ENCODE data around the gene AMH. TPM values are rescaled to one million over a fixed set of nuclear protein-coding genes. Genes with fewer than 3 reads are reported as not detected.
"Not testable (repeated sequence)": the region's sequence is repeated elsewhere in the genome, so short reads cannot be mapped to it uniquely, and the experiment has no call there.

AMH gene
- total RNA-seq, result under 0.01 and 0.29 TPM in 2 replicates

- Histone ChIP-seq H3K4me1 (ENCODE audit: insufficient read depth, low read length) (no peaks in the 10 kb centered on the region), H3K27ac (ENCODE audit: low read depth, low read length) (no peak within 1 kb of the TSS), H3K36me3 (ENCODE audit: insufficient read depth, low read length) (peaks cover 29% of the 10 kb centered on the region), H3K4me2 (ENCODE audit: insufficient read depth, low read length) (no peak within 1 kb of the TSS), H3K27me3 (ENCODE audit: insufficient read depth, low read length) (peaks cover 46% of the 10 kb centered on the region), H2AFZ (ENCODE audit: low read length) (no peak within 1 kb of the TSS), H3K4me3 (ENCODE audit: insufficient read depth, low read length) (no peak within 1 kb of the TSS), H3K79me2 (ENCODE audit: insufficient read depth, low read length) (peaks cover 18% of the 10 kb centered on the region), H3K9me3 (ENCODE audit: low read depth, low read length) (no peaks in the 10 kb centered on the region), H4K20me1 (ENCODE audit: insufficient read depth, low read length) (peaks cover 40% of the 10 kb centered on the region)
- no peak for TF ChIP-seq CTCF (IDR thresholded peaks at IDR 0.05; ENCODE audit: extremely low read depth, low read depth, low read length)
- DNase-seq (ENCODE audit: insufficient read length, low spot score, missing footprints), result peak; percentile 83
These were observed at the start of gene AMH for GRCh38 chr19:2249010-2249866. TSS of gene AMH (plus strand) at chr19:2249323. CDS start at chr19:2249333, 10 bp downstream.

DNA sequence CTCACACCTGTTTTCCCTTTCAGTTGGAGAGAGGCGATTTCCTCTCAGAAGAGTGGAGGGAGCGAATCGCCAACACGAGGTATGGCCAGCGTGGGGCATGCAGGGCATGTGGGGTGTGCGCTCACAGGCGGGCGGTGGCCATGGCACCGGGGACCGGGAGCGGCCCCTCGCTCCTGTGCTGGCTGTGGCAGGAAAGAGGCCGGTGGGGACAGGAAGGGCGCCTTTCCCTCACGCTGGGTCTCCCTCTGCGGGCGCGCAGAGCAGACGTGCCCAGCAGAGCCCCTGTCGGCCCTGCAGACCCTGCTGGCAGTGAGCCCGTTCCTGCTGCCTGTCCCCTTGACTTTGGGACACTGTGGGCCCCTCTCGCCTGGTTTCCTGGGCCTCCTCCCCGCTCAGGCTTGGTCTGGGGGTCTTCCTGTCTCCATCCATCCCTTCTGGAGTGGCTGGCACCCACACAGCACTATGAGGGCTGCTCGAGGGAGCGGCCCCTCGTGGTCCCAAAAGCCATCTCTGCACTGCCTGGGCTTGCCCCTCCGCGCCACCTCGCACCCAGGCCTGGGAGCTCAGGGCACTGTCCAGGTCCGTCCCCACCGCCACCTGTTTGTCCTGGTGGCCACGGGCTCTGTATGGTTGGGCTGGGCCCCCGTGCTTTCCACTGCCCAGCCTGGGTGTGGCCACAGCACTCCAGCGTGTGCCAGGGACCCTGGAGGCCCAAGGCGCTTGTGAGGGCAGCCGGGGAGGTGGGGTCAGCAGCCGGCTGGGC, 49.1 kb upstream of the AMH start:
- H3K4me1 ChIP-seq (ENCODE audit: insufficient read depth, low read length), result peaks cover 4% of the 10 kb centered on the region
- H2AFZ ChIP-seq (ENCODE audit: low read length), result no peak overlapping the region
- H3K27me3 ChIP-seq (ENCODE audit: insufficient read depth, low read length), result no peaks in the 10 kb centered on the region
- no peaks in the 10 kb centered on the region for H3K9me3 ChIP-seq (ENCODE audit: low read depth, low read length)
- no peak overlapping the region for H3K4me2 ChIP-seq (ENCODE audit: insufficient read depth, low read length)
- H3K4me3 ChIP-seq (ENCODE audit: insufficient read depth, low read length), result no peak overlapping the region
- DNase-seq (ENCODE audit: insufficient read length, low spot score, missing footprints), result no peak
- TF ChIP-seq CTCF (IDR thresholded peaks at IDR 0.05; ENCODE audit: extremely low read depth, low read depth, low read length), result no peak
- peaks cover 43% of the 10 kb centered on the region for H4K20me1 ChIP-seq (ENCODE audit: insufficient read depth, low read length)
- H3K36me3 ChIP-seq (ENCODE audit: insufficient read depth, low read length), result peaks cover 49% of the 10 kb centered on the region
- peaks cover 96% of the 10 kb centered on the region for H3K79me2 ChIP-seq (ENCODE audit: insufficient read depth, low read length)
- no peak overlapping the region for H3K27ac ChIP-seq (ENCODE audit: low read depth, low read length)

DNA sequence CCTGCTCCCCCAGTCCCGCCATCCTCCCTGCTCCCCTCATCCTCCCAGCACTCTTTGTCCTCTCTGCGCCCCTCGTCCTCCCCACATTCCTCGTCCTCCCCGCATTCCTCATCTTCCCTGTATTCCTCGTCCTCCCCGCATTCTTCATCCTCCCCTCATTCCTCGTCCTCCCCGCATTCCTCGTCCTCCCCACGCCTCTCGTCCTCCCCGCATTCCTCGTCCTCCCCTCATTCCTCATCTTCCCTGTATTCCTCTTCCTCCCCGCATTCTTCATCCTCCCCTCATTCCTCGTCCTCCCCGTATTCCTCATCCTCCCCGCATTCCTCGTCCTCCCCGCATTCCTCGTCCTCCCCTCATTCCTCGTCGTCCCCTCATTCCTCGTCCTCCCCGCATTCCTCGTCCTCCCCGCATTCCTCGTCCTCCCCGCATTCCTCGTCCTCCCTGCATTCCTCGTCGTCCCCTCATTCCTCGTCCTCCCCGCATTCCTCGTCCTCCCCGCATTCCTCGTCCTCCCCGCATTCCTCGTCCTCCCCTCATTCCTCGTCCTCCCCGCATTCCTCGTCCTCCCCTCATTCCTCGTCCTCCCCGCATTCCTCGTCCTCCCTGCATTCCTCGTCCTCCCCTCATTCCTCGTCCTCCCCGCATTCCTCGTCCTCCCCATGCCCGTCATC, 48.4 kb upstream of the AMH start:
- H3K27me3 ChIP-seq (ENCODE audit: insufficient read depth, low read length); H3K4me2 ChIP-seq (ENCODE audit: insufficient read depth, low read length); H3K27ac ChIP-seq (ENCODE audit: low read depth, low read length); DNase-seq (ENCODE audit: insufficient read length, low spot score, missing footprints); H3K4me3 ChIP-seq (ENCODE audit: insufficient read depth, low read length); H2AFZ ChIP-seq (ENCODE audit: low read length); H3K4me1 ChIP-seq (ENCODE audit: insufficient read depth, low read length); H3K9me3 ChIP-seq (ENCODE audit: low read depth, low read length): not testable (repeated sequence)
- peaks cover 46% of the 10 kb centered on the region for H4K20me1 ChIP-seq (ENCODE audit: insufficient read depth, low read length)
- H3K79me2 ChIP-seq (ENCODE audit: insufficient read depth, low read length), result peaks cover 94% of the 10 kb centered on the region
- peaks cover 50% of the 10 kb centered on the region for H3K36me3 ChIP-seq (ENCODE audit: insufficient read depth, low read length)

DNA sequence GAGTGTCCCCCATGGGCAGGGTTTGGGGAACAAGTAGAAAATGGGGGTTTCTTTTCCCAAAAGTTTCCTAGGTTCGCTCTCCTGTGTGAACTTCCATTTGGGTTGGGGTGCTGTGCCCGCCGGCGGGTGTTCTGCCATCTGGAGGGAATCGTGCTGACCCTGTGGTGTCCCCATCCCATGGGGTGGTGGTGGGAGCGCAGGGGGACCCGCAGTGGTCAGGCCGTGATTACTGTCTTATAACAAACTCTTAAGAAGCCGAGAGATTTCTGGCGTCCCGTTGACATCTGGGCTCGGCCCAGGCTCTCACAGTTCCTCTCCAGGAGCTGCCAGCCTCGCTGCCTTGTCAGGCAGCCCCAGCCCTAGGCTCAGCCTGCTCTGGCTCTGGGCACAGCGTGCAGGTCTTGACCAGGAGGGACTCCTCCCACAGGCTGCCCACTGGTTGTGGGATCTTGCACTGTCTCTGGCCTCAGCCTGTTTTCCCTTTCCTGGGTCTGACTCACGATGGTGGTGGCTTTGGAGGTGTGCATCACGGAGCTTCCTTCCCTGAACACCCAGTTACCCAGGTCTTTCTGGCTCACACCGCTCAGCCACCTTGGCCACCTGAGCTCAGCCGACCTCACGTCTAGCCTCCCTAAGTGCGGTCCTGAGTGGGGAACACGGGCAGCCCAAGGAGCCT, 47.5 kb upstream of the AMH start:
- Histone ChIP-seq H3K4me3 (ENCODE audit: insufficient read depth, low read length) (no peak overlapping the region), H2AFZ (ENCODE audit: low read length) (no peak overlapping the region), H4K20me1 (ENCODE audit: insufficient read depth, low read length) (peaks cover 41% of the 10 kb centered on the region), H3K9me3 (ENCODE audit: low read depth, low read length) (no peaks in the 10 kb centered on the region), H3K79me2 (ENCODE audit: insufficient read depth, low read length) (peaks cover 88% of the 10 kb centered on the region), H3K4me2 (ENCODE audit: insufficient read depth, low read length) (no peak overlapping the region), H3K27me3 (ENCODE audit: insufficient read depth, low read length) (no peaks in the 10 kb centered on the region), H3K27ac (ENCODE audit: low read depth, low read length) (no peak overlapping the region), H3K36me3 (ENCODE audit: insufficient read depth, low read length) (peaks cover 54% of the 10 kb centered on the region), H3K4me1 (ENCODE audit: insufficient read depth, low read length) (peaks cover 4% of the 10 kb centered on the region)
- DNase-seq (ENCODE audit: insufficient read length, low spot score, missing footprints), result no peak
- no peak for TF ChIP-seq CTCF (IDR thresholded peaks at IDR 0.05; ENCODE audit: extremely low read depth, low read depth, low read length)
